GM21619 (cell line): ENCODE results near the gene RABEP2.
"Not testable (repeated sequence)": the region's sequence is repeated elsewhere in the genome, so short reads cannot be mapped to it uniquely, and the experiment has no call there.

ENCODE experiments used
- ATAC-seq: cut with Tn5 transposase; IDR thresholded peaks from one replicate; pipeline ENCODE4 v1.9.1; 2021; ENCODE audit not compliant: unreplicated experiment

The RABEP2 gene

GRCh38 chr16:28924762-28925385 is at the start of gene RABEP2:
Gene RABEP2 (minus strand): TSS chr16:28925238. CDS start chr16:28925163, 75 bp downstream.
- peak; percentile 57 for ATAC-seq

- peak; percentile 88 for ATAC-seq
Measured at GRCh38 chr16:28974437-28975157, 49.6 kb upstream of the RABEP2 start, which contains the start of gene SPNS1. Gene SPNS1 (plus strand): TSS chr16:28974778. CDS start chr16:28975152, 374 bp downstream.

GRCh38 chr16:28974007-28974436 is 49.0 kb upstream of the RABEP2 start:
- ATAC-seq: no peak

GRCh38 chr16:28969696-28970095 is 44.7 kb upstream of the RABEP2 start:
- not testable (repeated sequence) for ATAC-seq

- no peak for ATAC-seq
Measured at GRCh38 chr16:28967156-28967555, 42.1 kb upstream of the RABEP2 start.

GRCh38 chr16:28964496-28964895 is 39.5 kb upstream of the RABEP2 start:
- ATAC-seq: no peak

GRCh38 chr16:28964072-28964471 is 39.0 kb upstream of the RABEP2 start:
- no peak for ATAC-seq

GRCh38 chr16:28958836-28959235 is 33.8 kb upstream of the RABEP2 start:
- ATAC-seq: no peak

GRCh38 chr16:28958216-28958615 is 33.2 kb upstream of the RABEP2 start:
- no peak for ATAC-seq

GRCh38 chr16:28951410-28951943 is 26.4 kb upstream of the RABEP2 start:
- no peak for ATAC-seq

GRCh38 chr16:28950648-28951409 is 25.8 kb upstream of the RABEP2 start, which contains the start of gene NFATC2IP:
Gene NFATC2IP (plus strand): TSS chr16:28950937. CDS start chr16:28951012, 75 bp downstream.
- peak; percentile 91 for ATAC-seq

- no peak for ATAC-seq
Measured at GRCh38 chr16:28946681-28947080, 21.6 kb upstream of the RABEP2 start.

- no peak for ATAC-seq
Measured at GRCh38 chr16:28943281-28943680, 18.2 kb upstream of the RABEP2 start.

- ATAC-seq: not testable (repeated sequence)
Measured at GRCh38 chr16:28939825-28940224, 14.8 kb upstream of the RABEP2 start.

GRCh38 chr16:28938721-28939120 is 13.7 kb upstream of the RABEP2 start:
- ATAC-seq: no peak

- ATAC-seq: no peak
Measured at GRCh38 chr16:28937222-28937876, 12.3 kb upstream of the RABEP2 start.

GRCh38 chr16:28936784-28937155 is 11.7 kb upstream of the RABEP2 start:
- no peak for ATAC-seq

GRCh38 chr16:28935924-28936783 is 11.1 kb upstream of the RABEP2 start:
- no peak for ATAC-seq

- ATAC-seq: no peak
Measured at GRCh38 chr16:28935346-28935745, 10.3 kb upstream of the RABEP2 start.

GRCh38 chr16:28933171-28933570 is 8.1 kb upstream of the RABEP2 start:
- no peak for ATAC-seq
